Activated CD4-positive, CD25-positive, alpha-beta regulatory T cell treated with anti-CD3 and anti-CD28 coated beads, Interleukin-2, amount 50 U/mL, for 16 hours (primary cell): ENCODE data around the gene SEC61B.
A peak's percentile ranks its signal among the peaks of the same experiment; 100 is the strongest.
"Not testable (repeated sequence)": the region's sequence is repeated elsewhere in the genome, so short reads cannot be mapped to it uniquely, and the experiment has no call there.

ENCODE experiments used
- DNase-seq: peaks from one replicate; pipeline ENCODE4 v3.0.0-alpha.2; 2020; ENCODE audit warnings: low read depth, low spot score

The SEC61B gene

DNA sequence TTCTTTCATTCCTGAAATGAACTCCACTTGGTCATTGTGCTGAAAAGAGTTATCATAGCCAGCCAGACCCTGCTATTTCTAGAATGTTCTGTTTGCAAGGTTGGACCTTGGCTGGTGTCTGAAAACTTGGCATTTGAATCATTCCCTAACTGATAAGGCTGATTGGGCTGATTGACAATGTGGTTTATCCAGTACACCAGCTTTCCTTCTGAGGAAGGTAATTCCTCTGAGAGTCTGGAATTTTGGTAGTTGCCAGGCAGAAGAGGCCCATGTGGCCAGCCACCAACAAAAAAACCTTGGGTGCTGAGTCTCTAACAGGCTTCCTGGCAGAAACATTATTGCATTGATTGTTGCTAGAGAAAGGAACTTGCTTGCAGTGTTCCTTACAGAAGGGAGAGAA lies 15.3 kb downstream of the SEC61B start:
- no peak for DNase-seq

DNA sequence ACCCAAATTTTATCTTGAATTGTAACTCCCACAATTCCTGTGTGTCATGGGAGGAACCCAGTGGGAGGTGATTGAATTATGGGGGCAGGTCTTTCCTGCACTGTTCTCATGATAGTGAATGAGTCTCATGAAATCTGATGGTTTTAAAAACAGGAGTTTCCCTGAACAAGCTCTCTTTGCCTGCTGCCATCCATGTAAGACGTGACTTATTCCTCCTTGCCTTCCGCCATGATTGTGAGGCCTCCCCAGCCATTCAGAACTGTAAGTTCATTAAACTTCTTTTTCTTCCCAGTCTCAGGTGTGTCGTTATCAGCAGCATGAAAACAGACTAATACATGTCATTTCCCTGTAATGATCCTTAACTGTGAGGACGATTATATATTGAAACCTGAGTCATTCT lies 15.8 kb downstream of the SEC61B start:
- DNase-seq = not testable (repeated sequence)

DNA sequence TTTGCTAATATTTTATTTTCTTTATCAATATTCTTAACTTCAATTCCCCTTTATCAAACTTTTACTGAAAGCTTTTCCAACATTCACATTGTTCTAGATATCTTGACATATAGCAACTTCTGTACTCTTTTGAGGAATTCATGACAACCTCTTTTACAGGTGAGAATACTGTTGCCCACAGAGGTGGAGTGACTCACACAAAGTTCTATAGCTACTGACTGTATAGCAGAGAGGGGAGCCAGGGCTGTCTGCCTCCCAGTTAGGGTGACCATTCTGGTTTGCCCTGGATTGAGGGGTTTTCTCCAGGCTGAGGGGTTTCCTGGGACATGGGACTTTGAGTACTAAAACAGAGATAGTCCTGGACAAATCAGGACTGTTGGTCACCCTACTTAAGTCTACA lies 16.2 kb downstream of the SEC61B start:
- DNase-seq = no peak

DNA sequence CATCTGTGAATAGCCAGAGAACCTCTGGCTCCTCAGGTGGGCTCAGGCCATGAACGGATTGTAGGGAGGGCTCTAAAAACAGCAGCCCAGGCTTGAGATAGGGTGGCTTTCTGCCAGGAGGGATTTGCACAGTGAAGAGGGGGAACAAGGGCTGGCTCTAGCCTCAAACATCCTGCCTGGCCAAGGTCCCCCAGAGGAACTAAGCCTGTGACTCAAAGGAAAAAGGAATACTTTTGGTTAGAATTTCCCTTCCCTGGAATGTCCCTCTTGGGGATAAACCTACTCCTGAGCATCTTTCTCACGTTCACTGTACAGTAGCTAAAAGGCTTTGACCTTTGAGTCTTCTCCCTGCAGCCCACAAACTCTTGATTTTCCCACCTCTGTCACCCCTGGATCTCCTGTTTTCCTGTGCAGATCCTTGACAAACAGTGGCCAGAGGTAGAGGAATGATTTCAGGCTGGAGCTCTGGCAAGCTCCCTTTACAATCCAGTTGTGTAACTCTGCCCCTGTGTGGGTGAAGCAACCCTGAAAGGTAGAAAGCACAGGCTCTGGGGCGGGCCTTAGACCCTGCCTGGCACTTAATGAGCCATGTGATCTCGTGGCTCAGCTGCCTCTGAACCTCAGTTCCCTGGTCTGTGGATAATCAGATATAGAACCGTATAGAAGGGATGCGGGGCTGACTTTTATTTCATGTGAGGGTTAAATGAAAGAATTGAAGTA lies 17.4 kb downstream of the SEC61B start:
- no peak for DNase-seq

DNA sequence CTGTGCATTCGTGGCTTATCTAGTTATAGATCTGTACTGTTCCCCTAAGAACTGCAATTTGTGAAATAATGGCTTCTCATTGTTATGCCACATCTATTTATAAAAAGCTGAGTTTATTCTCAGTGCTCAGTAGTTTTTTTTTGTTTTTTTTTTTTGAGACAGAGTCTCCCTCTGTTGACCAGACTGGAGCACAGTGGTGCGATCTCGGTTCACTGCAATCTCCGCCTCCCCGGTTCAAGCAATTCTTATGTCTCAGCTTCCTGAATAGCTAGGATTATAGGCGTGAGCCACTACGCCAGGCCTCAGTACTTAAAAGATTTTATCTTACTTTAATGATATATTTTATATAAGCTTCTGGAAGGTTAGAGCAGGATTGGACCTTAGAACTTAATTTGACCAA lies 19.0 kb downstream of the SEC61B start:
- DNase-seq = no peak

DNA sequence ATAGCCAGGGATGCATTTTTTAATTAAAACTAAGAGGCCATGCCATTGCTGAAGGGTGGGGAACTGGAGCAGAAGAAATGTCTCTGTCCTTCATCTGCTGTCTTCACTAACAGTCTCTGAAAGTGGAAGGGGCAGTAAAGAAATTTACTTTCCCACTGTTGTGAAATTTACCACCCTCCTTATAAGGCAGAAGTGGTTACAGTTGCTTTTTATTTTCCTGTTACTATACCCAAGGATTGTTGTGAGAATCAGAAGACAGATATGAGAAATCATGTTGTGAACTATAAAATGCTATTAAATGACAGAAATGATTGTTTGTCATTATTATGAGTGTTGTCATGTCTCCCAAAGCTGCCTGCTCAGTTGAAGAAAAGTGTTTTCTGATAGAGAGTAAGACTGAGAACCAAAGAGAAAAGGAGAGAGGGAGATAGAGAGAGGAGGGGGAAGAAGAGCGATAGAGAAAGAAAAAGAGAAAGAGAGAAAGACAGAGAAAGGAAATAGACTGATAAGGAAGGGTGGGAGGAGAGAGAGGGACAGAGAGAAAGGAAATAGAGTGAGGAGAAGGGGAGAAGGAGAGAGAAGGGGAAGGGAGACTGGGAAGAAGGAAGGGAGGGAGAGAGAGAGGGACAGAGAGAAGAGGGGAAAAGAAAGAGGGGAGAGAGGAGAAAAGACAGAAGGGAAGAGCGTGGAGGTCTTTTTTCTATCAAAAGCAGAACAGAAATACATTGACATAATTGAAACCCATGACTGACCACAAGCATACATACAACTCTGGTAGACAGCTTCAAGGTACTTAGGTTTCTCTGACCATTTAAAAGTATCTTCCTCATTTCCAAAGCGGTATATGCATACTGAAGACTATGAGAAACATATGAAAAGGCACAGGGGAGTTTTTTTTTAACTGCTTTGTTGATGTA lies 22.5 kb downstream of the SEC61B start:
- no peak for DNase-seq

DNA sequence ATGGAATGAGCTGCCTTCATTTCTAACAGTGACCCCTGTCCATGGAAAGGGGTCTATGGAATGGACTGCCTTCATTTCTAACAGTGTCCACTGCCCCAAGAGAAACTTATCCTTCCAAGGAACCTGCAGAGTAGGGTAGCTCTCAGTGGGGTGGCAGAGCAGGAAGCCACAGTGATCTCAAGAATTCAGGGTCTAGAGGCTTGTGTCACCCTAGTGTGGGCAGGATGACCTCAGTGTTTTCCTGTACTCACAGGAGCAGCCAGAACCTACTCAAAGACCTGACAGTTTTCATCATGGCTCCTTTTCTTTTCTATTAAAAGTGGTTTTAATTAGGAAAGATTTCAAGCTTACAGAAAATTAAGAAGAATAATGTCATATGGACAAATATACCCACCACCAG lies 27.5 kb downstream of the SEC61B start:
- DNase-seq = no peak

DNA sequence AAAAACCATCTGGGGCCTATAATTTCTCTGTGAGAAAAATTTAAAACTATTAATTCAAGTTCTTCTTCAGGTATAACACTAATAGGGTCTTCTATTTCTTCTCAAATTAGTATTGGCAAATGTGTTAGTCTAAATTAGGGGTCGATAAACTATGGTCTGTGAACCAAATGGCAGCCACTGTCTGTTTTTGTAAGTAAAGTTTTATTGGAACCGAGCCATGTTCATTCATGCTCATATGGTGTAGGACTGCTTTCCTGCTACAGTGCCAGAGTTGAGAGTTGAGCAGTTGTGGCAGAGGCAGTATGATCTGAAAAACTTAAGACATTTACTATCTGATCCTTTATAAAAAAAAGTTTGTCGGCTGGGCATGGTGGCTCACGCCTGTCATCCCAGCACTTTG lies 29.1 kb downstream of the SEC61B start:
- no peak for DNase-seq

DNA sequence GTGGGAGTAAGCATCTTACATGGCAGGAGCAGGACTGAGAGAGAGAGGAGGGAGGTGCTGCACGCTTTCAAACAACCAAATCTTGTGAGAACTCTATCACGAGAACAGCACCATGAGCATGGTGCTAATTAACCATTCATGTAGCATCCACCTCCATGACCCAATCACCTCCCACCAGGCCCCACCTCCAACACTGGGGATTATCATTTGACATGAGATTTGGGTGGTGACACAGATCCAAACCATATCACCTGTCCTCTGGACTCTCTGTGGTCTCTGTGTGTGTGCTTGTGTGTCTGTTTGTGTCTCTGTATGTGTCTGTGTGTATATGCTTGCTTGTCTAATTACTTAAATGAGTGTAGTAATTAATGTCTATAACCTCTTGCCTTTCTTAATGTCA lies 31.1 kb downstream of the SEC61B start:
- DNase-seq = no peak

DNA sequence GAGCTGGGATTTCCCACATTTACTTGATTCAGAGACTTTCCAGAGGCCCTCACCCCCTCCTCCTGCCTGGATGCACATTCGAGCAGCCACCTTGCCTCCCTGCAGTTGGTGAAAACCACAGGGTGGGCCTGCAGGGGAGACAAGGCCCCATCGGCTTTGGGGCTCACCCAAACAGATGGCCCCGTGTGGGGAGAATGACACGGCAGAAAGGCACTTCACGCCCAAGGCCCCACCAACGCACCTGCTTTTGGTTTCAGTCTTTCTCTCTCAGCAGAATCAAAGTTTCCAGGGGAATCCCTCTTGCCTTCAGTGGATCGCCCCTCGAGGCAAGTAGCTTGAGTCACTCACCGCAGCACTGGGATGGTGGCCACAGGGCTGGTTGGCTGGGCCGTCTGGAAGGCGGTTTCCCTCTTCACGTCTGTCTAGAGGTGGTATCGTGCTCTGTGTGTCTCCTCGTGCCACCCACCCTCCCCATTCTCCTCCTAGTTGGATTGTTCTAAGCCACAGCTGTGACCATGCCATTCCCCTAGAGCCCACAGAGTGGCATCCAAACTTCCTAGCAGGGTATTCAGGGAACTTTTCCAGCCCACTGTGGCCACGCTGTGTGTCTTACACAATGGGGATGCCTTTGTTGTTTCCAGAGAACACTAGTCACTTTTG lies 31.8 kb downstream of the SEC61B start:
- DNase-seq = peak; percentile 52

DNA sequence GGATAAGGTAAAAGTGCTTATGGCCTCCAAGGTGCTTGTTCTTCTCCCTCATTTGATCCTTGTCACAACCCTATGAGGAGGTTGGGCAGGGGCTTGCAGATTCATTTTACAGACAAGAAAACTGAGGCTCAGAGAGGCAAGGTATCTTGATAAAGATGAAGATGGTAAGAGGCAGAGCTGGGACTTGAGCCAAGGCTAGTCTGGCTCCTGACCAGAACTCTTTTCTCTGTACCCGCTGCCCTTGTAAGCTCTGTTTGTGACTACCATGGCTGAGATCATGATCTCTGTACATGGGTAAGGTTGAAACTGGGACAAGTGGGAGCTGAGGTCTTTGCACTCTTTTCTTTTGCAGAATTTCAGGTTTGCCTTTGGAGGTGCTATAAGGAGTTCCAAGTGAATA lies 33.6 kb downstream of the SEC61B start:
- DNase-seq = no peak

DNA sequence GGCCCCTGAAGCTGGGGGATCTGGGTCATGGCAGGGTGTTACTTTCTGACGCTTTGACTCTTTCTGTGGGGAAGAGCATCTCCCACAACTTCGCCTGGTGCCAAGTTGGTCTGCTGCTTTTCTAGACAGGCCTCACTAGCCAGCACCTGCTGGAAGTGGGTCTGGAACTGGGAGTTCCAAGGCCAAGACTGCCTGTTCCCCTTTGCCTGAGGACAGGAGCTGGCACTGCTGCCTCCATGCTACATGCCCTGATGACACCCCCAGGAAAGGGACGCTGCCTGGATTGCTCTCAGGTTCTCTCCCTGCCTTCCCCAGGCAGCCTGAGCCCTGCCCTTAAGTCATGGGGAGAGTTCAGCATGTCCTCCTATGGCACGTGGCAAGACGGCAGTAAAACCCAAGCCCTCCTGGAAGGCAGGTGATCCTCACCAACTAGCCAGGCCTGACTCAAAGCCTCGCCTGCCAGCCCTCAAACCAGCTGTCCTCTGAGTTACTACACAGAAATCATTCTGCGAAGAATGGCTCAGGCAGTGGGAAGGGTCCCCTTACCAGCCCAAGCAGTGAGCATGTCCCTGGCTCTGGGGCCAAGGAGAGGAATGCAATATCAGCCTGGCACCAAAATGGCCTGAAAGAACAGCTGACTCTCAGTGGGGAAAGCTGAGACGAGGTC lies 35.8 kb downstream of the SEC61B start:
- no peak for DNase-seq

DNA sequence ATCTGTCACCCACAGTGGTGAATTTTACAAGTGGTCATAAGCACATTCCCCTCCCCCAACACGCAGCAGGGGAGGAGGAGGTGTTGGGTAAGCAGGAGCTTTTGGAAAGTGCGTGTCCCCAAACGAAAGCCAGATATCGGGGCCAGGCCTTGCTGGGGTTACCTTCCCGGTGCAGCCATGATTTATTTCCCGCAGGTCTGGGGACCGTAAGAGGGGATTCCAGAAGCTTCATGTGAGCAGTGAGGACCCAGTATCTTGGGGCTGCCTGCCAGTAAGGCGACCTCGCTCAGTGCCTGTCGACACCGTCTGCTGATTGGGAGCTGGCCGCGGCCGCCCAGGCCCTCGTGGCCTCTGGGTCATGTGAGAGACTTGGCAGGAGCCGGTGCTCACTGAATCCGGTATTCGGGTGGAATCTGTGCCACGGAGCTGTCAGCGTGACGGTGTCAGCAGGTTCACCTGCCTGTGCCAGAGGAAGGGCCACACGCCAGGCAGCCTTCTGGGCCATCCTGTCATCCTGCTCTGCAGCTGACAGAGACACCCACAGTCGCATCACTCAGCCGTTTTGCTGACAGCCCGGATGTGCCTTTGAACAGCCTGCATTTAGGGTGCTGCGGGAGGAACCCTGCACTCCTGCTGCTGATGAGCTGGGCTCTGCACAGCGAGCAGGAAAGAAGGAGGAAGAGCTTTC lies 37.3 kb downstream of the SEC61B start:
- DNase-seq = peak; percentile 19

DNA sequence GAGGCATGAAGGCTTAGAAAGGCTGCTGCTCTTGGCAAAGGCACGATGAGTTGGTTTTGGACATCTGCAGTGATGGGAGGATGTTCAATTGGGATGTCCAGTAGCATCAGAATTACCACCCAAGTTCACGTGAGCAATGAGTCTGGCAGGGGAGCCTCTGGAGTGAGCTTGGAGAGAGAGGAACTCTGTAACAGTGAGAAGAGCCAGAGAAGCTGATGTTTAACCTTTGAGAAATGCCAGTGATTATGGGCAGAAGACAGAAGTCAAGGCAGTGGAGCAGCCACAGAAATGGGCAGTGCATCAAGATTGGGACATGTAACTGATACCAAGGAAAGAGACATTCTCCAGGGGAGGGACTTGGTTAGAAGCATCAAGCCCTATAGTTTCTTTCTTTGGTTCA lies 39.8 kb downstream of the SEC61B start:
- DNase-seq = no peak

DNA sequence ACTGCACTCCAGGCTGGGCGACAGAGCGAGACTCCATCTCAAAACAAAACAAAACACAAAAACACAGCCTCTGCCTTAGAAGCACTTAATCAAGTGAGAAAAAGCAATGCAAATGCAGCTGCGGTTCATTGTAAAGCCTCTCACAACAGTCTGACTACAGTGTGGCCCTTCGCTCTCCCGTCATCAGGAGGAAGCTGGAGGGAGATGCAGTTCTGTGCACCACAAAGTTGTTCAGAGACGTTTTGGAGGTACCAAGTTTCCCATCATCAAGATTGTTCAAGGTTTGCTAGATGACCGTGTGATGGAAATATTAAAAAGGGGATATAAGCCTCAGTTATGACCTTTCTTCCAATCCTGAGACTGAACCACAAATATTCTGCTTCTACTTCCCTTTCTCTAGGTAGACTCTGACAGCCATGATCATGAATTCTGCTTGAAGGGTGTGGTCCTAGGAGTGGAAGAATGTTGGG lies 40.9 kb downstream of the SEC61B start:
- no peak for DNase-seq

DNA sequence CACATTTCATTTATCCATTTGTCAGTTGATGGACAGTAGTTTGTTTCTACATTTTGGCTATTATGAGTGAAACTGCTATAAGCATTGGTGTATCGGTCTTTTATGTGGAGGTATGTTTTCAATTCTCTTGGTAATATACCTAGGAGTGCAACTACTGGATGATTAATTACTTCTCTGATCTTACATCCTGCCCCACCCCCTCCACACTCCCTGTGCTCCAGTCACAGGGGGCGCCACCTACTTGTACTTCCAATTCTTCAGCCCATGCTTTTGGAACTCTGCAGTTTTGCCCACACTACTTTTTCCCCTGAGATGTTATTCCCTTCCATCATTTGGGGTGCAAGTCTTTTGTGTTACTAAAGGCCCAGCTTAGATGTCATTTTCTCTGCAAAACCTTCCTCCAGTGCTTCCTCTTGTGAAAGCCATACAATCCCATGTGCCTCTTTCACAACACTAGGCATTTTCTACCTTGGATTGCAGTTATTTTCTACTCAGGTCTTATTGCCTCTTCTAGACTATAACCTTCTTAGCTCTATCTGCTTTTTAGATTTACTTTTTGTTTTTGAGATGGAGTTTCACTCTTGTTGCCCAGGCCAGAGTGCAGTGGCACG lies 42.1 kb downstream of the SEC61B start:
- no peak for DNase-seq

DNA sequence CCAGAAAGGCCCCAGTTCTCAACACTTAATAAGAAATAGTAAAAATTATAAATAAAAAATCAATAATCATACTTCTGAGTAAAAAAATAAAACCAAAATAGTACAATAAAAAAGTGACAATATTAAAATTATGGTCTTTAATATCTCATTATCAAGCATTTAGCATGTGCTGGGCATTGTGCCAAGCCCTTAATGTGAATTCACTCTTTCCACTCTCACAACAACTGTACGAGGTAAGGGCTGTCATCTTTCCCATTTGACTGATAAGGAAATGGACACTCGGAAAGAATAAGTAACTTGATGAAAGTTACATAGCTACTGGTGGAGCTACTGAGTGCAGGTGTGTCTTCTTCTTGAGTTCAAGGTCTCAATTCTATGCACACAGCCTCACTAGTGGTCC lies 43.6 kb downstream of the SEC61B start:
- no peak for DNase-seq

DNA sequence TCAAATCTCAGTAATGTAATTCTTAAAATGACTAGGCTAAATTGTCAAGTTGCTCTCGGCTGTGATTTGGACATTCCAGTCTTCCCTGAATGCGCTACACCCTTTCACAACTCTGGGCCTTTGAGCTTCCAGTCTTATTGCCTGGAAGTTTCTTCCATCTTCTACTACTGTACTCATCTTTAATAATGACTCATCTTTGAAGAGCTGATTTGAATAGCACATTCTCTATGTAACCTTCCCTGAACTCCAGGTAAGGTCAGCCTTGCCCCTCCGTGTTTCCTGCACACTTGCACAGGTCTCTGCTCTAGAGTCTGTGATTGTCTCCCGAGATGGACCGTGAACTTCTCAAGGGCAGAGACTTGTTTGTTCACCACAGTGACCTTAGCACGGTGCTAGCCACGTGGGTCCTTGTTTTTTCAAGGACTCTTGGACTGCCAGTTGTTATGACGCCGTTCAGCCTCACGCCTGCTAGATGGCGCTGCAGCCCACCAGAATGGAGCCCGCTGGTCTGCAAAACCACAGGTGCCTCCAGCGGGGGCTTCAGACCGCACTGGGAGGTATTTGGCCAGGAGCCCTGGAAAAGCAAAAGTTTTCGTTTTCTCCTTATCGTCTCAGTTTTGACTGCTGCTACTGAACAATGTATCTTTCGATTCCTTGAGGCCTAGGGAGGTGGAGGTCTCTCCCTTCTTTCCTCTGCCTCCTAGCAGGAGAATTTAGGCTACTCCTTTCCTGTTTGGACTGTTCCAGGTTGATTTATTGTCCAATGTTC lies 44.4 kb downstream of the SEC61B start:
- DNase-seq = peak; percentile 37

DNA sequence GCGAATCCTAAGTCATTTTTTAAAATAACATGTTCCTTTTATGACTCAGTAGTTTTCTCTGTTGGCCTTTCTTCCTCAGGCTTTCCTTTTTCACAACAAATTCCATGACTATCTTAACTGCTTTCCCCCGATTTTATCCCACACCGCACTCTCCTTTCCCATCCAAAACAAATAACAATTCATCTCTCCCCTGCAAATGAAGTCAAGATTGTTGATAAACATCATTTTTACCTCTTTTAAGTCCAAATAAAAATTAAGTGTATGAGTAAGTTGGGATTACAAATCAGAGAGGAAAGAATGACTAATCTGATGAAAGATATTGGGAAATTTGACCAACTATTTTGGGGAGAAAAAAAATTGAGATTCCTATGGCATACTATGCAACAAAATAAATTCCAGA lies 47.3 kb downstream of the SEC61B start:
- DNase-seq = no peak

DNA sequence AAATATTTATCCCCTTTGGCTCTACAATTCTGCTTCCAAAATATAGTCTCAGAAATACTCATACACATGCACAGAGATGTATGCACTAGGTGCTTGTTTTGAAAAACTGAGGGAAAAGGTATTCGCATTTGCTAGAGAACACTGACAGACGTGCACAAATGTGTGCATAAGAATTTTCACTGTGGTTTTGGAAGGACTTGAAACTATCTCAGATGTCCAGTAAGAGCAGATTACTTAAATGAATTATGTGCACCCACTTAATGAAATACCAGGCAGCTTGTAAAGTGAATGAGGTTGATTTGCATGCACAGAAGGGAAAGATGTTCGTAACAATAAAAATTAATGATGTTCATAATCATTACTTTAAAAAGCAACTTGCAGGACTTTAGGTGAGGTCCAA lies 48.4 kb downstream of the SEC61B start:
- DNase-seq = no peak
